ENCODE measurements around the gene VAV3.

The VAV3 gene

DNA sequence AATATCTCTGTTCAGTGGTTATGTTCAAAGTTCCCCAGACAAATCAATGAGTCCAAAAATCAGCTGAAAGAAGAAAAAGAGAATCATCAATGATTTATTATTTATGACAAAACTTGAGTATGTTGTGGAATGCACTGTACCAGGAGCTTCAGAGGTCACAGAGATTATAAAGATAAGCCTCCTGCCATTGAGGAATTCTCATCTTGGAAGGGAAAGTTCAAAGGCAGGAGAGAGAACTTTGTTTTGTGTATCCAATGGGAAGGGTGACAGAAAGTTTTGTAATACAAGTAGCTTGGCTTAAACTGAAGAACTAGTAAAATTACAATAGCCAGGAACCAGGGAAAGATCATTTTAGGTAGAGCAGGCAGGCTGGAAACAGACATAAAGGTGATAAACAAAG lies 367.7 kb downstream of the VAV3 start:
- no peak overlapping the region for H2AK5ac ChIP-seq (ENCODE audit: low read length, severe bottlenecking)
- H3K4me3 ChIP-seq (ENCODE audit: insufficient read depth in 1 of 2, low read depth in 1 of 2, low read length in 2 of 2): no peak overlapping the region
- H4K8ac ChIP-seq (ENCODE audit: low read length): no peak overlapping the region
- no peaks in the 10 kb centered on the region for H3K9me3 ChIP-seq (ENCODE audit: control insufficient read depth, low read length)
- no peak overlapping the region for H2AFZ ChIP-seq (ENCODE audit: low read depth, low read length)
- no peak overlapping the region for H2BK15ac ChIP-seq (ENCODE audit: low read depth, poor library complexity, severe bottlenecking)
- H2BK120ac ChIP-seq (ENCODE audit: low read depth, low read length): no peak overlapping the region
- no peak overlapping the region for H3K27ac ChIP-seq (ENCODE audit: low read length, poor library complexity, severe bottlenecking)
- no peak overlapping the region for H4K91ac ChIP-seq (ENCODE audit: low read length)
- no peaks in the 10 kb centered on the region for H3K36me3 ChIP-seq (ENCODE audit: control insufficient read depth in 1 of 2, insufficient read depth in 2 of 2, low read depth in 1 of 2, low read length in 2 of 2)
- no peaks in the 10 kb centered on the region for H3K27me3 ChIP-seq (ENCODE audit: control insufficient read depth in 1 of 2, insufficient read depth in 1 of 2, low read length in 2 of 2)
- no peak overlapping the region for H3K4ac ChIP-seq (ENCODE audit: low read depth in 1 of 2, low read length in 2 of 2)
- H3K79me1 ChIP-seq (replicated peaks; ENCODE audit: low read length, poor library complexity, severe bottlenecking): no peaks in the 10 kb centered on the region
- no peak overlapping the region for H3K14ac ChIP-seq (ENCODE audit: low read length in 2 of 2)
- H3K9ac ChIP-seq (ENCODE audit: low read length): no peak overlapping the region
- no peaks in the 10 kb centered on the region for H3K4me1 ChIP-seq (ENCODE audit: control insufficient read depth, insufficient read depth, low read depth, low read length)
- H2BK5ac ChIP-seq (ENCODE audit: low read depth, low read length, poor library complexity, severe bottlenecking): no peak overlapping the region
- DNase-seq: no peak
- no peak overlapping the region for H3K4me2 ChIP-seq (ENCODE audit: low read length, poor library complexity, severe bottlenecking)
- no peak overlapping the region for H3K18ac ChIP-seq (ENCODE audit: low read depth in 1 of 2, low read length in 2 of 2)
- no peak overlapping the region for H3K23ac ChIP-seq (ENCODE audit: low read length in 2 of 2)
- no peak overlapping the region for H2BK12ac ChIP-seq (ENCODE audit: low read length in 2 of 2)

- H3K4ac ChIP-seq (ENCODE audit: low read depth in 1 of 2, low read length in 2 of 2): no peak overlapping the region
- H3K23ac ChIP-seq (ENCODE audit: low read length in 2 of 2): no peak overlapping the region
- H3K36me3 ChIP-seq (ENCODE audit: control insufficient read depth in 1 of 2, insufficient read depth in 2 of 2, low read depth in 1 of 2, low read length in 2 of 2): no peaks in the 10 kb centered on the region
- H3K79me1 ChIP-seq (replicated peaks; ENCODE audit: low read length, poor library complexity, severe bottlenecking): no peaks in the 10 kb centered on the region
- no peak overlapping the region for H4K91ac ChIP-seq (ENCODE audit: low read length)
- no peak overlapping the region for H2BK12ac ChIP-seq (ENCODE audit: low read length in 2 of 2)
- H2BK120ac ChIP-seq (ENCODE audit: low read depth, low read length): no peak overlapping the region
- H2AK5ac ChIP-seq (ENCODE audit: low read length, severe bottlenecking): no peak overlapping the region
- no peak overlapping the region for H3K14ac ChIP-seq (ENCODE audit: low read length in 2 of 2)
- no peak overlapping the region for H3K9ac ChIP-seq (ENCODE audit: low read length)
- no peaks in the 10 kb centered on the region for H3K27me3 ChIP-seq (ENCODE audit: control insufficient read depth in 1 of 2, insufficient read depth in 1 of 2, low read length in 2 of 2)
- H3K9me3 ChIP-seq (ENCODE audit: control insufficient read depth, low read length): no peaks in the 10 kb centered on the region
- H4K8ac ChIP-seq (ENCODE audit: low read length): no peak overlapping the region
- no peak overlapping the region for H2BK15ac ChIP-seq (ENCODE audit: low read depth, poor library complexity, severe bottlenecking)
- no peak overlapping the region for H2BK5ac ChIP-seq (ENCODE audit: low read depth, low read length, poor library complexity, severe bottlenecking)
- H2AFZ ChIP-seq (ENCODE audit: low read depth, low read length): no peak overlapping the region
- no peak overlapping the region for H3K4me2 ChIP-seq (ENCODE audit: low read length, poor library complexity, severe bottlenecking)
- WGBS: 67% methylated on average over 1 of the region's 1 CpG
- no peaks in the 10 kb centered on the region for H3K4me1 ChIP-seq (ENCODE audit: control insufficient read depth, insufficient read depth, low read depth, low read length)
- H3K4me3 ChIP-seq (ENCODE audit: insufficient read depth in 1 of 2, low read depth in 1 of 2, low read length in 2 of 2): no peak overlapping the region
- DNase-seq: no peak
- no peak overlapping the region for H3K27ac ChIP-seq (ENCODE audit: low read length, poor library complexity, severe bottlenecking)
- H3K18ac ChIP-seq (ENCODE audit: low read depth in 1 of 2, low read length in 2 of 2): no peak overlapping the region
Observed at GRCh38 chr1:107594536-107594935, 370.4 kb downstream of the VAV3 start.

DNA sequence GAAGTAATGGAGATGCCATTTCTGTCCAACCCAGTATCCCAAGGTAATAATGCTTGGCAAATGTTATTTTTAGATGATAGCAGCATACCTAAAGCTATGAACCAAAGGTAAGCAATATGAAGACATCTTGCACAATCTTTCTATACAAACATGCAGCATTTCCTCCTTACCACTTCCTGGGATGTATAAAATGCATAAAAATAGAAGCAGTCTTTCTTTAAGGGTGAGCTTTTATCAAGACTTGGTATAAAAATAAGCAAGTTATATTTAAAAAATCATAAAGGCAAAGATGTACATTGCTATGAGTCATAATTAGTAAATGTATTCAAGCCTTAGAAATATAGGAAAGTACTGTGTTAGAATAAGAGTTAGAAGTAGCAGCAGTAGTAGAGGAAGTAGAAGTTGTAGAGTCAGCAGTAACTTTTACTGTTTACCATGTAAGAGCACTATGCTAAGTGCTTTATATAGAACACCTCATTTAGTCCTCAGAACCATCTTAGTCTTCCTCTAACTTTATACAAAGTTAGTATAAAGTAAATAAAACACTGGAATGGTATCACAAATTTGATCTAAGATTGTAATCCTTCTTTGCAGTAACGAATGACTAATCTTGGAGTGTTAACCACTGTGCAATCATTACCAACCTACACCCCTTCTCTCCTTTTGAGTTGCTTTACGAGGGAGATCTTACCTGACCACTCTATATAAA lies 371.3 kb downstream of the VAV3 start:
- H2BK5ac ChIP-seq (ENCODE audit: low read depth, low read length, poor library complexity, severe bottlenecking): no peak overlapping the region
- 62% methylated on average over 2 of the region's 2 CpGs for WGBS
- H3K27me3 ChIP-seq (ENCODE audit: control insufficient read depth in 1 of 2, insufficient read depth in 1 of 2, low read length in 2 of 2): no peaks in the 10 kb centered on the region
- H3K36me3 ChIP-seq (ENCODE audit: control insufficient read depth in 1 of 2, insufficient read depth in 2 of 2, low read depth in 1 of 2, low read length in 2 of 2): no peaks in the 10 kb centered on the region
- no peak for DNase-seq
- H3K9me3 ChIP-seq (ENCODE audit: control insufficient read depth, low read length): no peaks in the 10 kb centered on the region
- H2BK12ac ChIP-seq (ENCODE audit: low read length in 2 of 2): no peak overlapping the region
- no peak overlapping the region for H4K91ac ChIP-seq (ENCODE audit: low read length)
- H3K4me2 ChIP-seq (ENCODE audit: low read length, poor library complexity, severe bottlenecking): no peak overlapping the region
- no peak overlapping the region for H2AK5ac ChIP-seq (ENCODE audit: low read length, severe bottlenecking)
- no peak overlapping the region for H3K18ac ChIP-seq (ENCODE audit: low read depth in 1 of 2, low read length in 2 of 2)
- H3K4me3 ChIP-seq (ENCODE audit: insufficient read depth in 1 of 2, low read depth in 1 of 2, low read length in 2 of 2): no peak overlapping the region
- H3K23ac ChIP-seq (ENCODE audit: low read length in 2 of 2): no peak overlapping the region
- H3K14ac ChIP-seq (ENCODE audit: low read length in 2 of 2): no peak overlapping the region
- no peak overlapping the region for H3K27ac ChIP-seq (ENCODE audit: low read length, poor library complexity, severe bottlenecking)
- no peak overlapping the region for H2BK120ac ChIP-seq (ENCODE audit: low read depth, low read length)
- no peak overlapping the region for H4K8ac ChIP-seq (ENCODE audit: low read length)
- no peak overlapping the region for H3K9ac ChIP-seq (ENCODE audit: low read length)
- H3K79me1 ChIP-seq (replicated peaks; ENCODE audit: low read length, poor library complexity, severe bottlenecking): no peaks in the 10 kb centered on the region
- no peak overlapping the region for H2AFZ ChIP-seq (ENCODE audit: low read depth, low read length)
- no peak overlapping the region for H3K4ac ChIP-seq (ENCODE audit: low read depth in 1 of 2, low read length in 2 of 2)
- no peak overlapping the region for H2BK15ac ChIP-seq (ENCODE audit: low read depth, poor library complexity, severe bottlenecking)
- H3K4me1 ChIP-seq (ENCODE audit: control insufficient read depth, insufficient read depth, low read depth, low read length): no peaks in the 10 kb centered on the region

DNA sequence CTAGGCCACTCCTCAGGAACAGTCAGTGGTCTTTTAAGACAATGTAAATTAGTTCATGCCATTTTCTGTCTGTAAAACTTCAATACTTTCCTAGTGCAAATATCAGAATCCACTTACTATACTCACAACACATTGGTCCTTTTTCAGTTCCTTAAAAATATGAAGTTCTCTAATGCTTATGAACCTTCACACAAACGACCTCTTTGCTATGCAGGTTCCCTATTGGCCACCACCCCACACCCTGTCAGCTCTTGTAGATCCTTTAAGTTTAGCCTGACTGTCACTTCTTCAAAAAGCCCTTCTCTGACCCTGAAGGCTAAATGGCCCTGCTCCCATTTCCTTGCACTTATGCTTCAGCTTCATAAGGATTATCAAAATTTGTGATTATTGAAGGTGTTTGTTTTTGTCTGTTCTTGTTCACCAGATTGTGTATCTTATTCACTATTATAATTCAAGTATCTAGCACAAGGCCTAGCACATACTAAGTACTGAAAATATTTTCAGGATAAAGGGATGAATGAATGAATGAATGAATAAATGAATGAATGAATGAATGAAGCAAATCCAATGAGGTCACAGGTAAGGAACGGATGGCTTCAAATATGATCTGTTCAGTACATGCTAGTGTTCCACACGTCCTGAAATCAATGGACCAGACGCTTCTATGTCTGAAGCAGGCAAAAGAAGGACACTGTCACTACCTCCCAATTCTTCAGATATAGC lies 373.9 kb downstream of the VAV3 start:
- Histone ChIP-seq H3K4me2 (ENCODE audit: low read length, poor library complexity, severe bottlenecking) (no peak overlapping the region), H3K4ac (ENCODE audit: low read depth in 1 of 2, low read length in 2 of 2) (no peak overlapping the region), H2BK120ac (ENCODE audit: low read depth, low read length) (no peak overlapping the region), H3K27me3 (ENCODE audit: control insufficient read depth in 1 of 2, insufficient read depth in 1 of 2, low read length in 2 of 2) (no peaks in the 10 kb centered on the region), H3K23ac (ENCODE audit: low read length in 2 of 2) (no peak overlapping the region), H3K79me1 (replicated peaks; ENCODE audit: low read length, poor library complexity, severe bottlenecking) (no peaks in the 10 kb centered on the region), H3K36me3 (ENCODE audit: control insufficient read depth in 1 of 2, insufficient read depth in 2 of 2, low read depth in 1 of 2, low read length in 2 of 2) (no peaks in the 10 kb centered on the region), H2BK5ac (ENCODE audit: low read depth, low read length, poor library complexity, severe bottlenecking) (no peak overlapping the region), H2AK5ac (ENCODE audit: low read length, severe bottlenecking) (no peak overlapping the region), H3K9ac (ENCODE audit: low read length) (no peak overlapping the region), H3K4me3 (ENCODE audit: insufficient read depth in 1 of 2, low read depth in 1 of 2, low read length in 2 of 2) (no peak overlapping the region), H4K91ac (ENCODE audit: low read length) (no peak overlapping the region), H3K4me1 (ENCODE audit: control insufficient read depth, insufficient read depth, low read depth, low read length) (no peaks in the 10 kb centered on the region), H3K27ac (ENCODE audit: low read length, poor library complexity, severe bottlenecking) (no peak overlapping the region), H2AFZ (ENCODE audit: low read depth, low read length) (no peak overlapping the region), H3K9me3 (ENCODE audit: control insufficient read depth, low read length) (no peaks in the 10 kb centered on the region), H2BK15ac (ENCODE audit: low read depth, poor library complexity, severe bottlenecking) (no peak overlapping the region), H3K18ac (ENCODE audit: low read depth in 1 of 2, low read length in 2 of 2) (no peak overlapping the region), H4K8ac (ENCODE audit: low read length) (no peak overlapping the region), H3K14ac (ENCODE audit: low read length in 2 of 2) (no peak overlapping the region), H2BK12ac (ENCODE audit: low read length in 2 of 2) (no peak overlapping the region)
- DNase-seq: no peak
- 74% methylated on average over 4 of the region's 4 CpGs for WGBS

All from mesenchymal stem cell (in vitro differentiated cells and primary cell).